Testis (tissue), 3 donors: ENCODE results near the gene GJA1. TPM values are rescaled to one million over a fixed set of nuclear protein-coding genes. Genes with fewer than 3 reads are reported as not detected.
A peak's percentile ranks its signal among the peaks of the same experiment; 100 is the strongest.
"Not testable (repeated sequence)": the region's sequence is repeated elsewhere in the genome, so short reads cannot be mapped to it uniquely, and the experiment has no call there.

Source experiments
- DNase-seq: peaks from one replicate; pipeline ENCODE4 v3.0.0-alpha.2; 2019
- H3K27ac ChIP-seq, 2 donors: fragments of 200-600 bp; sonication (generic); one replicate each; pipeline ENCODE4 v1.5.1; 2019
- H3K27me3 ChIP-seq: fragments of 200-600 bp; sonication (generic); one replicate; pipeline ENCODE4 v1.5.1; 2019
- H3K36me3 ChIP-seq: fragments of 200-600 bp; sonication (generic); one replicate; pipeline ENCODE4 v1.5.1; 2017; ENCODE audit warnings: low read depth; ENCODE audit errors: missing control alignments
- H3K4me1 ChIP-seq: fragments of 200-600 bp; sonication (generic); one replicate; pipeline ENCODE4 v1.5.1; 2019
- H3K4me3 ChIP-seq, 2 donors: fragments of 200-600 bp; sonication (generic); one replicate each; pipeline ENCODE4 v1.5.1; 2017 to 2019
- H3K9me3 ChIP-seq: fragments of 200-600 bp; sonication (generic); one replicate; pipeline ENCODE4 v1.5.1; 2017
- POLR2A ChIP-seq: fragments of 450-650 bp; IDR thresholded peaks from one replicate; pipeline ENCODE4 v1.6.1; 2017; ENCODE audit warnings: antibody characterized with exemption, mild to moderate bottlenecking, moderate library complexity
- WGBS, 2 donors: methylation state at CpG; one replicate each; pipeline ENCODE4 v1.1.5; 2018; 5-methylcytosine and 5-hydroxymethylcytosine counted together
- intact Hi-C: fragments of 100-400 bp; cut with DNase I; formaldehyde crosslinking; loops from one replicate; pipeline ENCODE4 v1.15.1; 2023; ENCODE audit warnings: low total_unique reads
- polyA plus RNA-seq: library from polyadenylated mRNA; stranded (reverse); fragments of 350-450 nt; fragmentation: Illumina TruSeq; extraction: RNeasy Lipid Tissue Mini Kit (QIAGEN cat#74804); gene quantifications from one replicate; pipeline ENCODE4 v1.2.3, GENCODE V29; 2014; ENCODE audit warnings: low read depth, low replicate concordance; ENCODE audit not compliant: insufficient read depth
- total RNA-seq, 2 donors: library from RNA; depleted of rRNA; stranded (reverse); fragments of >200 nt; gene quantifications; one replicate each; pipeline ENCODE4 v1.2.3, GENCODE V29; 2016
- TF ChIP-seq, protein P1 (sequence below), 3 experiments: fragments of 450-650 bp in 2 of 3; fragments of 200-600 bp in 1 of 3; sonication (generic) in 1 of 3; IDR thresholded peaks; one replicate each; pipeline ENCODE4 v1.5.1; 2016 to 2019; ENCODE audit warnings: antibody characterized with exemption in 3 of 3, mild to moderate bottlenecking in 2 of 3, moderate library complexity in 1 of 3

GJA1 gene
- total and polyA plus RNA-seq, 3 donors from 2014 or later, result 61.0 to 81.2 (median 64.0) TPM

DNA sequence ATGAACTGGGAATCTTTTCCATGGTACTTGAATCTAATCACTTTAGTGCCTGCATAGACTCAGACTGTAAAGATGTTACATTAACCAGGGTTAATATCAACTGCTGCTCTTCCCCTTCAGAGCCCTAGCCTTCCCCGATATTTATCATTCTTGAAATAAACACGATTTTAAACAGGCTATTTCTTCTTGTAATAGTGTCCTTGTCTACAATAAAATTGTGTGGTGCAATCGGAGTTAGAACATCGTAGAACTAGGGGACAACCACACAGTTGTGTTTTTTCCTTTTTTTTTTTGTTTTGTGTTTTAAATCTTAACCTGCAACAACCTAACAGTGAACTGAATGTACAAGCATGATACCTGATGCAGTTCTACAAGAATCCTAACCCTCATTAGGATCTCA is 4.5 kb downstream of the GJA1 start:
- H3K27me3 ChIP-seq, result no peaks in the 10 kb centered on the region
- TF ChIP-seq, protein P1, sequence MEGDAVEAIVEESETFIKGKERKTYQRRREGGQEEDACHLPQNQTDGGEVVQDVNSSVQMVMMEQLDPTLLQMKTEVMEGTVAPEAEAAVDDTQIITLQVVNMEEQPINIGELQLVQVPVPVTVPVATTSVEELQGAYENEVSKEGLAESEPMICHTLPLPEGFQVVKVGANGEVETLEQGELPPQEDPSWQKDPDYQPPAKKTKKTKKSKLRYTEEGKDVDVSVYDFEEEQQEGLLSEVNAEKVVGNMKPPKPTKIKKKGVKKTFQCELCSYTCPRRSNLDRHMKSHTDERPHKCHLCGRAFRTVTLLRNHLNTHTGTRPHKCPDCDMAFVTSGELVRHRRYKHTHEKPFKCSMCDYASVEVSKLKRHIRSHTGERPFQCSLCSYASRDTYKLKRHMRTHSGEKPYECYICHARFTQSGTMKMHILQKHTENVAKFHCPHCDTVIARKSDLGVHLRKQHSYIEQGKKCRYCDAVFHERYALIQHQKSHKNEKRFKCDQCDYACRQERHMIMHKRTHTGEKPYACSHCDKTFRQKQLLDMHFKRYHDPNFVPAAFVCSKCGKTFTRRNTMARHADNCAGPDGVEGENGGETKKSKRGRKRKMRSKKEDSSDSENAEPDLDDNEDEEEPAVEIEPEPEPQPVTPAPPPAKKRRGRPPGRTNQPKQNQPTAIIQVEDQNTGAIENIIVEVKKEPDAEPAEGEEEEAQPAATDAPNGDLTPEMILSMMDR (IDR thresholded peaks at IDR 0.05), result no peak
- no peak for TF ChIP-seq POLR2A
- H3K4me1 ChIP-seq, result peaks cover 5% of the 10 kb centered on the region
- no peaks in the 10 kb centered on the region for H3K9me3 ChIP-seq
- whole genome bisulfite sequencing, 2 donors, result 57% methylated on average over 4 of the region's 4 CpGs
- intact Hi-C loops, result no loop called here
- no peaks in the 10 kb centered on the region for H3K36me3 ChIP-seq
- no peak for DNase-seq
- peak overlapping the region; percentile 4 to 9 for H3K27ac ChIP-seq
- no peak overlapping the region for H3K4me3 ChIP-seq

DNA sequence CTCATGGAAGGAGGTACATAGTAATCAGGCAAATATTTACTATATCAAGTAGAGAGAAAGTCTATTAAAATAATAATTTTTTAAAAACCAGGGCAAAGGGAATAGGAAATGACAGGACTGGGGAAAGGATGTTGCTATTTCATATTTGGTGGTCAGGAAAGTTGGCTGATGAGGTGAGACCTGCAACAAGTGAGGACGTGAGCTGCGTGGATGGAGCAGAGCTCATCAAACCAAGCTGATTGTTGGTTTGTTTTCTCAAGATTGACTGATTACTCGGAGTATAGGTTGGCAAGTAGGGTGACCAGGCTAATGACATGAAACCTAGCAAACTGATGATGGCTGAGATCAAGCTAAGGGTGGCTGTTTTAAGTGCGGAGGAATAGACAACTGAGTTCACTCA is 6.0 kb downstream of the GJA1 start:
- peaks cover 5% of the 10 kb centered on the region for H3K4me1 ChIP-seq
- no peaks in the 10 kb centered on the region for H3K27me3 ChIP-seq
- no peak for DNase-seq
- H3K4me3 ChIP-seq, result no peak overlapping the region
- H3K27ac ChIP-seq, result no peak overlapping the region
- intact Hi-C loops, result no loop called here
- TF ChIP-seq, protein P1 (IDR thresholded peaks at IDR 0.05), result no peak
- no peak for TF ChIP-seq POLR2A
- no peaks in the 10 kb centered on the region for H3K9me3 ChIP-seq
- no peaks in the 10 kb centered on the region for H3K36me3 ChIP-seq
- 65 to 72% methylated on average over 4 of the region's 4 CpGs for WGBS, 2 donors

DNA sequence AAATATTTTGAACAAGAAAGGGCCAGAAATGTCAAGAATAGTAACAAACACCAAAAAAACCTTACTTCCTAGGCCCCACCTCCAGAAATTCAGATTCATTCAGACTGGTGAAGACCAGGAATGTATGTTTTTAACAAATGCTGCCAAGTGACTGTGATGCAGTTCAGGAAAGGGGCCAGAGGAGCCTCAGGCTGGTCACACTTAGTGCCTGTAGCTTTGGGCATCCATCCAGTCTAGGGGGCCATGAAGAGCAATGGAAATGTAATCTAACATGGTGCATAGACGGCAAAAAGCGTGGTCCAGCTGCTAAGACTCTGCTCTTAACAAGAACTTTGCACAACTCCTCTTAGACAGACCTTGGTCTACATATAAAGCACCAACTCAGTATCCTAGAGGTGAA is 7.1 kb downstream of the GJA1 start:
- Histone ChIP-seq H3K9me3 (no peaks in the 10 kb centered on the region), H3K4me3 (no peak overlapping the region), H3K4me1 (peaks cover 5% of the 10 kb centered on the region), H3K36me3 (no peaks in the 10 kb centered on the region), H3K27me3 (no peaks in the 10 kb centered on the region), H3K27ac (no peak overlapping the region)
- no peak for TF ChIP-seq POLR2A
- TF ChIP-seq, protein P1 (IDR thresholded peaks at IDR 0.05), result no peak
- 66 to 83% methylated on average over 2 of the region's 2 CpGs for WGBS, 2 donors
- no peak for DNase-seq
- intact Hi-C loops, result no loop called here

DNA sequence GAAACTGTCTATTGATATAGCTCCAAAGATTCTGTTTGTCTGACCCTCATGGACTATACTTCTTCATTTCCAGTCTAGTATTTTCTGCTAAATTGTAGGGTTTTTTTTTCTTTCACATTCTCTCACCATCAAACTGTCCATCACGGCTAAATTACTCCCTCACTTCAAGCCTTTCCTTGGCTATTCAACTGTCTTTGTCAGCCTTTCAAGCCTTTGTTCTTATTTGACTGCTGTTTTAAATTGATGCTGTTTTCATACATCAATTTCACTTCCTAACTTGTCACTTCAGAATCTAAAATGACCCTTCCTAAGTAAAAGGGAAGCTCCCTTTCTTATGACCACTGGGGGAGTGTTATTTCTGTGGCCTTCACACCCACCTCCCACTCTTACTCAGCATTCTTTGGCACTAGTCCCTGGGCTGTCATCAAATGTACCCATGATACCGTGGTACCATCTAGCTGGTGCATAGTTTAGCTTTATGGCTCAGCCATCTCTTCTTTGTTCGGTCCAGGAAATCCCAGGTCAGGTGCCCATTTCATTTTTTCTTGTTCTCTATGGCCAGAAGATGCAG is 8.6 kb downstream of the GJA1 start:
- no peak overlapping the region for H3K4me3 ChIP-seq
- TF ChIP-seq, protein P1 (IDR thresholded peaks at IDR 0.05), result no peak
- TF ChIP-seq POLR2A, result no peak
- H3K4me1 ChIP-seq, result peaks cover 5% of the 10 kb centered on the region
- DNase-seq, result no peak
- no peaks in the 10 kb centered on the region for H3K27me3 ChIP-seq
- H3K27ac ChIP-seq, result no peak overlapping the region
- WGBS, 2 donors, result 54 to 56% methylated on average over 3 of the region's 3 CpGs
- H3K9me3 ChIP-seq, result no peaks in the 10 kb centered on the region
- no peaks in the 10 kb centered on the region for H3K36me3 ChIP-seq
- intact Hi-C loops, result no loop called here

DNA sequence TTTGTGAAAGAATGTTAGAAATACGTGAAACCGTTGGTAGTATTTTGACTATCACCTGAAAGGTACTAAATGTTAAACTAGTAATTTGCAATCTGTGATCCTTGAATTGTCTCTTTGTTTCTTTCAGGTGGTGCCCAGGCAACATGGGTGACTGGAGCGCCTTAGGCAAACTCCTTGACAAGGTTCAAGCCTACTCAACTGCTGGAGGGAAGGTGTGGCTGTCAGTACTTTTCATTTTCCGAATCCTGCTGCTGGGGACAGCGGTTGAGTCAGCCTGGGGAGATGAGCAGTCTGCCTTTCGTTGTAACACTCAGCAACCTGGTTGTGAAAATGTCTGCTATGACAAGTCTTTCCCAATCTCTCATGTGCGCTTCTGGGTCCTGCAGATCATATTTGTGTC is 11.3 kb downstream of the GJA1 start:
- WGBS, 2 donors, result 95 to 98% methylated on average over 7 of the region's 7 CpGs
- H3K4me3 ChIP-seq, H3K27me3 ChIP-seq, intact Hi-C loops, H3K36me3 ChIP-seq, DNase-seq, H3K27ac ChIP-seq, H3K4me1 ChIP-seq, H3K9me3 ChIP-seq: not testable (repeated sequence)

DNA sequence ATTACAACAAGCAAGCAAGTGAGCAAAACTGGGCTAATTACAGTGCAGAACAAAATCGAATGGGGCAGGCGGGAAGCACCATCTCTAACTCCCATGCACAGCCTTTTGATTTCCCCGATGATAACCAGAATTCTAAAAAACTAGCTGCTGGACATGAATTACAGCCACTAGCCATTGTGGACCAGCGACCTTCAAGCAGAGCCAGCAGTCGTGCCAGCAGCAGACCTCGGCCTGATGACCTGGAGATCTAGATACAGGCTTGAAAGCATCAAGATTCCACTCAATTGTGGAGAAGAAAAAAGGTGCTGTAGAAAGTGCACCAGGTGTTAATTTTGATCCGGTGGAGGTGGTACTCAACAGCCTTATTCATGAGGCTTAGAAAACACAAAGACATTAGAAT is 12.3 kb downstream of the GJA1 start:
- H3K4me3 ChIP-seq, H3K4me1 ChIP-seq, intact Hi-C loops, H3K36me3 ChIP-seq, DNase-seq, H3K27ac ChIP-seq, H3K27me3 ChIP-seq, H3K9me3 ChIP-seq: not testable (repeated sequence)
- WGBS, 2 donors, result 94% methylated on average over 7 of the region's 7 CpGs

DNA sequence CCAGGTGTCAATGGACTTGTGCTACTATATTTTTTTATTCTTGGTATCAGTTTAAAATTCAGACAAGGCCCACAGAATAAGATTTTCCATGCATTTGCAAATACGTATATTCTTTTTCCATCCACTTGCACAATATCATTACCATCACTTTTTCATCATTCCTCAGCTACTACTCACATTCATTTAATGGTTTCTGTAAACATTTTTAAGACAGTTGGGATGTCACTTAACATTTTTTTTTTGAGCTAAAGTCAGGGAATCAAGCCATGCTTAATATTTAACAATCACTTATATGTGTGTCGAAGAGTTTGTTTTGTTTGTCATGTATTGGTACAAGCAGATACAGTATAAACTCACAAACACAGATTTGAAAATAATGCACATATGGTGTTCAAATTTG is 13.1 kb downstream of the GJA1 start:
- H3K4me1 ChIP-seq, H3K4me3 ChIP-seq, DNase-seq, intact Hi-C loops, H3K27me3 ChIP-seq, H3K27ac ChIP-seq, H3K36me3 ChIP-seq, H3K9me3 ChIP-seq: not testable (repeated sequence)
- 85 to 97% methylated on average over 2 of the region's 2 CpGs for WGBS, 2 donors
